ENCODE results near the gene S100A7. TPM values are rescaled to one million over a fixed set of nuclear protein-coding genes. Genes with fewer than 3 reads are reported as not detected.

S100A7 gene
- total and polyA plus RNA-seq, 9 of the 15 experiments (the other 6 are each of a cell fraction or from before 2014, with no cell fraction given), result not detected

- Histone ChIP-seq H2AFZ (ENCODE audit: low read depth, low read length) (peak overlapping the region; percentile 61; the same call in 1 of the 2 replicates), H3K4me2 (ENCODE audit: insufficient read depth, low read length) (no peak overlapping the region), H3K27me3 (ENCODE audit: control insufficient read depth in 2 of 2, insufficient read depth in 2 of 2, low read length in 2 of 2) (no peaks in the 10 kb centered on the region), H3K9me3 (replicated peaks; ENCODE audit: control insufficient read depth, insufficient read depth, low read depth, low read length) (no peaks in the 10 kb centered on the region), H4K20me1 (replicated peaks; ENCODE audit: control insufficient read depth, insufficient read depth, low read length) (no peaks in the 10 kb centered on the region), H3K4me1 (replicated peaks in 1 of 2; ENCODE audit: control insufficient read depth in 2 of 2, insufficient read depth in 2 of 2, low read length in 2 of 2) (peaks cover 0 to 9% of the 10 kb centered on the region in 2 experiments; a peak in 2 of 5 replicates), H3K4me3 (no peak overlapping the region), H3K36me3 (ENCODE audit: control insufficient read depth, insufficient read depth, low read length) (no peaks in the 10 kb centered on the region), H3K9me1 (ENCODE audit: control insufficient read depth, insufficient read depth, low read length) (no peaks in the 10 kb centered on the region), H3K27ac (ENCODE audit: extremely low read depth, low read depth, low read length) (no peak overlapping the region), H3K9ac (ENCODE audit: insufficient read depth in 1 of 2, low read depth in 2 of 2, low read length in 2 of 2) (peak overlapping the region in 1 of 2 experiments; percentile 80; a peak in 2 of 4 replicates), H3K79me2 (ENCODE audit: control insufficient read depth, insufficient read depth, low read length) (no peaks in the 10 kb centered on the region)
- WGBS (ENCODE audit: insufficient coverage, low coverage, missing lambda C conversion rate), result 50% methylated on average over 5 of the region's 7 CpGs
- ChIA-PET CTCF (ENCODE audit: low intra/inter-chr PET ratio) (no interaction called here), POLR2A (interaction anchor here (0.5 to 1.1 kb wide), 2 partner anchors 9 to 61 kb away, joined by 3 read pairs; no protein-coding TSS in a partner anchor)
- TF ChIP-seq CBFA2T3 (IDR thresholded peaks at IDR 0.05) (peak; percentile 21; the same call in 1 of the 2 replicates), MNT (conservative IDR thresholded peaks at IDR 0.05) (no peak)
- in situ Hi-C loops (cut with MboI), result loop anchor here (5.0 to 10.0 kb wide), 2 partner anchors 155 to 478 kb away; partner anchors contain the start of gene RAB13
- ATAC-seq (no peak), FAIRE-seq (no peak), DNase-seq (ENCODE audit: extremely low read depth in 1 of 4, low spot score in 3 of 4) (no peak)
- no TSS peak for BruUV-seq (replicated peaks)
- intact Hi-C loops (cut with micrococcal nuclease), result no loop called here
These were observed 46.5 kb upstream of the S100A7 start for GRCh38 chr1:153506831-153507413.

- H3K27ac ChIP-seq (ENCODE audit: extremely low read depth, low read depth, low read length), result no peak overlapping the region
- H3K9me1 ChIP-seq (ENCODE audit: control insufficient read depth, insufficient read depth, low read length), result no peaks in the 10 kb centered on the region
- no TSS peak for BruUV-seq (replicated peaks)
- H4K20me1 ChIP-seq (replicated peaks; ENCODE audit: control insufficient read depth, insufficient read depth, low read length), result no peaks in the 10 kb centered on the region
- ChIA-PET CTCF (ENCODE audit: low intra/inter-chr PET ratio) (no interaction called here), POLR2A (interaction anchor here (0.5 to 1.1 kb wide), 2 partner anchors 9 to 62 kb away, joined by 3 read pairs; no protein-coding TSS in a partner anchor)
- DNase-seq (ENCODE audit: extremely low read depth in 1 of 4, low spot score in 3 of 4) (no peak), ATAC-seq (no peak), FAIRE-seq (no peak)
- no peaks in the 10 kb centered on the region for H3K36me3 ChIP-seq (ENCODE audit: control insufficient read depth, insufficient read depth, low read length)
- H2AFZ ChIP-seq (ENCODE audit: low read depth, low read length), result 0 out of 2 replicates have a peak overlapping the region, but pooled peaks have one; percentile 61
- peaks cover 0 to 9% of the 10 kb centered on the region in 2 experiments; a peak in 2 of 5 replicates for H3K4me1 ChIP-seq (replicated peaks in 1 of 2; ENCODE audit: control insufficient read depth in 2 of 2, insufficient read depth in 2 of 2, low read length in 2 of 2)
- H3K9ac ChIP-seq (ENCODE audit: insufficient read depth in 1 of 2, low read depth in 2 of 2, low read length in 2 of 2), result no peak overlapping the region
- H3K79me2 ChIP-seq (ENCODE audit: control insufficient read depth, insufficient read depth, low read length), result no peaks in the 10 kb centered on the region
- intact Hi-C loops (cut with micrococcal nuclease) (no loop called here), in situ Hi-C loops (cut with MboI) (loop anchor here (5.0 to 10.0 kb wide), 2 partner anchors 154 to 478 kb away; partner anchors contain the start of gene RAB13)
- no peaks in the 10 kb centered on the region for H3K27me3 ChIP-seq (ENCODE audit: control insufficient read depth in 2 of 2, insufficient read depth in 2 of 2, low read length in 2 of 2)
- H3K9me3 ChIP-seq (replicated peaks; ENCODE audit: control insufficient read depth, insufficient read depth, low read depth, low read length), result no peaks in the 10 kb centered on the region
- WGBS (ENCODE audit: insufficient coverage, low coverage, missing lambda C conversion rate), result 69% methylated on average over 5 of the region's 5 CpGs
- H3K4me2 ChIP-seq (ENCODE audit: insufficient read depth, low read length), result no peak overlapping the region
- H3K4me3 ChIP-seq, result no peak overlapping the region
- TF ChIP-seq EZH2 (IDR thresholded peaks at IDR 0.05; ENCODE audit: borderline replicate concordance, low read depth, low read length) (no peak), TAF7 (tag; IDR thresholded peaks at IDR 0.05) (no peak), TBP (optimal IDR thresholded peaks at IDR 0.05; ENCODE audit: low read depth, low read length) (no peak), MED1 (CRISPR knock-in tag; IDR thresholded peaks at IDR 0.05; ENCODE audit: borderline replicate concordance) (no peak), MBD1 (CRISPR knock-in tag; IDR thresholded peaks at IDR 0.05) (no peak), DACH1 (IDR thresholded peaks at IDR 0.05; ENCODE audit: partially characterized antibody) (no peak), CHAMP1 (IDR thresholded peaks at IDR 0.05) (no peak)
These were observed 45.9 kb upstream of the S100A7 start for GRCh38 chr1:153506386-153506785.

All from K562 (cell line).